ENCODE data around the gene JAKMIP1.

- peak; percentile 89 for TF ChIP-seq CTCF (IDR thresholded peaks at IDR 0.05; ENCODE audit: low read depth, low read length, poor library complexity, severe bottlenecking)
- TF ChIP-seq EZH2phosphoT487 (IDR thresholded peaks at IDR 0.05; ENCODE audit: borderline replicate concordance, low read length), result no peak
Observed at GRCh38 chr4:6019316-6020263, 180.8 kb downstream of the JAKMIP1 start.
